NCI-H1105 treated with DMSO at 0.1 percent for 48 hours (cell line): ENCODE data around the gene KCNIP4.
A peak's percentile ranks its signal among the peaks of the same experiment; 100 is the strongest.

Source experiments
- DNase-seq: peaks from one replicate; lab custom pipeline; 2025; lab: John Stamatoyannopoulos, UW

Gene KCNIP4

GRCh38 chr4:21046141-21046540 lies 902.4 kb downstream of the KCNIP4 start:
- no peak for DNase-seq

GRCh38 chr4:21045119-21045518 lies 903.5 kb downstream of the KCNIP4 start:
- no peak for DNase-seq

- DNase-seq, result no peak
Measured at GRCh38 chr4:21041708-21042107, 906.9 kb downstream of the KCNIP4 start.

GRCh38 chr4:21034728-21035127 lies 913.8 kb downstream of the KCNIP4 start:
- no peak for DNase-seq

GRCh38 chr4:21032089-21032645 lies 916.4 kb downstream of the KCNIP4 start:
- no peak for DNase-seq

GRCh38 chr4:21018817-21019216 lies 929.8 kb downstream of the KCNIP4 start:
- DNase-seq, result no peak

- DNase-seq, result no peak
Measured at GRCh38 chr4:21013501-21013900, 935.1 kb downstream of the KCNIP4 start.

- DNase-seq, result no peak
Measured at GRCh38 chr4:21012851-21013331, 935.7 kb downstream of the KCNIP4 start.

GRCh38 chr4:21011106-21011505 lies 937.5 kb downstream of the KCNIP4 start:
- no peak for DNase-seq

GRCh38 chr4:21009956-21010355 lies 938.6 kb downstream of the KCNIP4 start:
- DNase-seq, result no peak

- DNase-seq, result no peak
Measured at GRCh38 chr4:21005647-21006046, 942.9 kb downstream of the KCNIP4 start.

- no peak for DNase-seq
Measured at GRCh38 chr4:21002976-21003375, 945.6 kb downstream of the KCNIP4 start.

GRCh38 chr4:21002286-21002685 lies 946.3 kb downstream of the KCNIP4 start:
- DNase-seq, result no peak

- no peak for DNase-seq
Measured at GRCh38 chr4:21001490-21001889, 947.1 kb downstream of the KCNIP4 start.

- no peak for DNase-seq
Measured at GRCh38 chr4:20997886-20998285, 950.7 kb downstream of the KCNIP4 start.

GRCh38 chr4:20995610-20996009 lies 953.0 kb downstream of the KCNIP4 start:
- DNase-seq, result no peak

- DNase-seq, result no peak
Measured at GRCh38 chr4:20995015-20995414, 953.6 kb downstream of the KCNIP4 start.

GRCh38 chr4:20992002-20992401 lies 956.6 kb downstream of the KCNIP4 start:
- DNase-seq, result no peak

- DNase-seq, result no peak
Measured at GRCh38 chr4:20987191-20987590, 961.4 kb downstream of the KCNIP4 start.

GRCh38 chr4:20984576-20984836 lies 964.1 kb downstream of the KCNIP4 start:
- no peak for DNase-seq

- peak; percentile 57 for DNase-seq
Measured at GRCh38 chr4:20983763-20984575, 964.6 kb downstream of the KCNIP4 start.

- no peak for DNase-seq
Measured at GRCh38 chr4:20982544-20982943, 966.0 kb downstream of the KCNIP4 start.

GRCh38 chr4:20960291-20960690 lies 988.3 kb downstream of the KCNIP4 start:
- no peak for DNase-seq

- no peak for DNase-seq
Measured at GRCh38 chr4:20954541-20954940, 994.0 kb downstream of the KCNIP4 start.
